Vagina (tissue), 2 donors: Measurements from ENCODE around the gene AMER3.

Experiments used
- CTCF ChIP-seq, 3 experiments: fragments of 450-650 bp in 2 of 3; fragments of 200-600 bp in 1 of 3; sonication (generic) in 1 of 3; IDR thresholded peaks; one replicate each; pipeline ENCODE4 v1.5.1; 2017 to 2019; ENCODE audit warnings: antibody characterized with exemption in 3 of 3, mild to moderate bottlenecking in 2 of 3, moderate library complexity in 2 of 3
- POLR2A ChIP-seq, 2 donors: fragments of 450-650 bp; IDR thresholded peaks; one replicate each; pipeline ENCODE4 v1.6.1; 2017; ENCODE audit warnings: antibody characterized with exemption in 2 of 2, mild to moderate bottlenecking in 2 of 2, moderate library complexity in 2 of 2
- POLR2AphosphoS5 ChIP-seq, 2 donors: sonication (generic); formaldehyde crosslinking; IDR thresholded peaks; one replicate each; pipeline ENCODE4 v1.9.0; 2017; ENCODE audit warnings: antibody characterized with exemption in 2 of 2, mild to moderate bottlenecking in 2 of 2, low read depth in 1 of 2; ENCODE audit not compliant: insufficient read depth in 1 of 2

- TF ChIP-seq CTCF (IDR thresholded peaks at IDR 0.05) (no peak), POLR2AphosphoS5 (IDR thresholded peaks at IDR 0.05; ENCODE audit: insufficient read depth in 1 of 2, low read depth in 1 of 2) (no peak), POLR2A (IDR thresholded peaks at IDR 0.05) (no peak)
Measured at GRCh38 chr2:130736487-130736886, 18.9 kb upstream of the AMER3 start.
